SK-N-SH (cell line): ENCODE measurements around the gene MAN1A2. TPM values are rescaled to one million over a fixed set of nuclear protein-coding genes. Genes with fewer than 3 reads are reported as not detected.
"Not testable (repeated sequence)": the region's sequence is repeated elsewhere in the genome, so short reads cannot be mapped to it uniquely, and the experiment has no call there.

Experiments
- CTCF ChIA-PET: fragments of 300-600, 350-600 bp; formaldehyde crosslinking; extraction: SDS; loops from one replicate; lab custom pipeline; 2021; lab: Yijun Ruan, JAX
- POLR2A ChIA-PET: fragments of 350-600 bp; sonication (Branson Sonifier 250); formaldehyde crosslinking; extraction: SDS; loops from one replicate; lab custom pipeline; 2020; ENCODE audit warnings: antibody characterized with exemption, inconsistent platforms; lab: Yijun Ruan, JAX
- DNase-seq: peaks from one replicate; pipeline ENCODE4 v3.0.0; 2012
- H2AFZ ChIP-seq: fragments of 200-600 bp; sonication (generic); 2 replicates; pipeline ENCODE4 v1.8.1; 2016; ENCODE audit warnings: antibody characterized with exemption, mild to moderate bottlenecking, low read depth
- H3F3A ChIP-seq: fragments of 200-600 bp; sonication (generic); replicated peaks from 2 replicates; pipeline ENCODE3; 2016; ENCODE audit warnings: antibody characterized with exemption, mild to moderate bottlenecking; ENCODE audit not compliant: insufficient read depth
- H3K27ac ChIP-seq, 2 experiments: fragments of 200-500 bp in 1 of 2; fragments of 200-600 bp in 1 of 2; sonication (Bioruptor generic) in 1 of 2; sonication (generic), shearing (Covaris generic) in 1 of 2; 2 replicates each; pipeline versions ENCODE4 v1.5.1 to v1.6.1; 2014 to 2016; ENCODE audit warnings: low read depth in 2 of 2, inconsistent platforms in 1 of 2, low read length in 1 of 2, mild to moderate bottlenecking in 1 of 2, mixed read lengths in 1 of 2
- H3K27me3 ChIP-seq: fragments of 200-600 bp; sonication (generic), shearing (Covaris generic); 2 replicates; pipeline ENCODE4 v1.6.1; 2016; ENCODE audit warnings: mixed run types; ENCODE audit not compliant: insufficient read depth
- H3K36me3 ChIP-seq, 2 experiments: fragments of 200-500 bp in 1 of 2; fragments of 200-600 bp in 1 of 2; sonication (Bioruptor generic) in 1 of 2; sonication (generic) in 1 of 2; replicated peaks in 1 of 2; 2 replicates each; pipeline versions ENCODE3 to v1.5.1; 2014 to 2016; ENCODE audit warnings: low read length in 1 of 2, mild to moderate bottlenecking in 1 of 2; ENCODE audit not compliant: insufficient read depth in 2 of 2, control insufficient read depth in 1 of 2
- H3K4me1 ChIP-seq, 2 experiments: fragments of 200-500 bp in 1 of 2; fragments of 200-600 bp in 1 of 2; sonication (Bioruptor generic) in 1 of 2; sonication (generic), shearing (Covaris generic) in 1 of 2; 2 replicates each; pipeline versions ENCODE4 v1.5.1 to v1.6.1; 2014 to 2016; ENCODE audit warnings: low read depth in 1 of 2, low read length in 1 of 2, mixed run types in 1 of 2; ENCODE audit not compliant: insufficient read depth in 2 of 2, control insufficient read depth in 1 of 2
- H3K4me2 ChIP-seq: fragments of 200-600 bp; sonication (generic), shearing (Covaris generic); 2 replicates; pipeline ENCODE4 v1.6.1; 2017; ENCODE audit warnings: mixed run types
- H3K4me3 ChIP-seq, 2 experiments: fragments of 200-500 bp in 1 of 2; fragments of 200-600 bp in 1 of 2; sonication (Bioruptor generic) in 1 of 2; sonication (generic), shearing (Covaris generic) in 1 of 2; 2 replicates each; pipeline versions ENCODE4 v1.5.1 to v1.8.1; 2014 to 2016; ENCODE audit warnings: low read depth in 2 of 2, inconsistent platforms in 1 of 2, low read length in 1 of 2, mild to moderate bottlenecking in 1 of 2, mixed read lengths in 1 of 2, moderate library complexity in 1 of 2
- H3K79me2 ChIP-seq: fragments of 200-600 bp; sonication (generic); 2 replicates; pipeline ENCODE4 v1.8.1; 2017; ENCODE audit warnings: mild to moderate bottlenecking; ENCODE audit not compliant: insufficient read depth
- H3K9ac ChIP-seq: fragments of 200-600 bp; sonication (generic); 2 replicates; pipeline ENCODE4 v1.6.1; 2017; ENCODE audit warnings: mixed run types
- H3K9me2 ChIP-seq: fragments of 200-600 bp; sonication (generic); 2 replicates; pipeline ENCODE4 v1.6.1; 2017; ENCODE audit warnings: mixed run types
- H3K9me3 ChIP-seq: fragments of 200-600 bp; sonication (generic); 2 replicates; pipeline ENCODE4 v1.6.1; 2017; ENCODE audit warnings: mixed run types, mild to moderate bottlenecking, moderate library complexity
- H4K20me1 ChIP-seq: fragments of 200-600 bp; sonication (generic); 2 replicates; pipeline ENCODE4 v1.6.1; 2017; ENCODE audit warnings: mild to moderate bottlenecking, mixed run types; ENCODE audit not compliant: insufficient read depth
- ELF1 ChIP-seq: IDR thresholded peaks from 2 replicates; pipeline ENCODE4 v1.4.0; 2012
- GATA2 ChIP-seq: sonication (generic); formaldehyde crosslinking; IDR thresholded peaks from 2 replicates; pipeline ENCODE4 v1.5.0; 2020; ENCODE audit warnings: mild to moderate bottlenecking, missing genetic modification reagents
- JUND ChIP-seq: IDR thresholded peaks from 2 replicates; pipeline ENCODE4 v1.4.0; 2012
- MEF2A ChIP-seq: IDR thresholded peaks from 2 replicates; pipeline ENCODE4 v1.4.0; 2012; ENCODE audit warnings: low read depth, borderline replicate concordance
- MXI1 ChIP-seq: IDR thresholded peaks from 2 replicates; pipeline ENCODE4 v1.6.1; 2012; ENCODE audit warnings: mild to moderate bottlenecking, low read depth, low read length, improper control_type of control experiment
- NFIC ChIP-seq: IDR thresholded peaks from 2 replicates; pipeline ENCODE4 v1.4.0; 2012; ENCODE audit warnings: borderline replicate concordance
- PBX3 ChIP-seq: IDR thresholded peaks from 2 replicates; pipeline ENCODE4; 2012
- SIN3A ChIP-seq: IDR thresholded peaks from 2 replicates; pipeline ENCODE4 v1.6.1; 2012; ENCODE audit warnings: low read depth, mild to moderate bottlenecking, low read length, moderate library complexity, borderline replicate concordance
- TEAD4 ChIP-seq: IDR thresholded peaks from 2 replicates; pipeline ENCODE4 v1.4.0; 2012; ENCODE audit warnings: mild to moderate bottlenecking, borderline replicate concordance; ENCODE audit not compliant: insufficient read depth
- YY1 ChIP-seq: IDR thresholded peaks from 2 replicates; pipeline ENCODE4 v1.4.0; 2012; ENCODE audit warnings: low read depth, mild to moderate bottlenecking
- WGBS: methylation state at CpG from one replicate; pipeline ENCODE4 v1.1.6; 2017; ENCODE audit warnings: low lambda C conversion rate; 5-methylcytosine and 5-hydroxymethylcytosine counted together
- polyA plus RNA-seq, 3 experiments: library from polyadenylated mRNA; depleted of rRNA; stranded (reverse); fragments of >200 nt; gene quantifications; 2 replicates each; pipeline ENCODE4 v1.2.3, GENCODE V29; 2012
- TF ChIP-seq, protein P1 (sequence below): IDR thresholded peaks from 2 replicates; pipeline ENCODE4 v1.4.0; 2012; ENCODE audit warnings: low read depth, borderline replicate concordance
- TF ChIP-seq, protein P2 (sequence below): IDR thresholded peaks from 2 replicates; pipeline ENCODE4 v1.4.0; 2012; ENCODE audit warnings: low read depth

MAN1A2 gene
- polyA plus RNA-seq, 1 of the 3 experiments (the other 2 are of a cell fraction) = 6.0 TPM

GRCh38 chr1:117342397-117342796 lies 24.9 kb upstream of the MAN1A2 start:
- no peak overlapping the region for H3K9ac ChIP-seq
- WGBS = 67% methylated on average over 2 of the region's 2 CpGs
- 0 out of 2 replicates have a peak overlapping the region, but pooled peaks have one; percentile 10 for H3K4me2 ChIP-seq
- no peaks in the 10 kb centered on the region for H3K9me2 ChIP-seq
- no peaks in the 10 kb centered on the region for H4K20me1 ChIP-seq
- H3F3A ChIP-seq = no peaks in the 10 kb centered on the region
- no peak overlapping the region for H3K4me3 ChIP-seq
- peaks cover 0 to 6% of the 10 kb centered on the region in 2 experiments; a peak in 1 of 4 replicates for H3K4me1 ChIP-seq
- CTCF ChIA-PET = interaction anchor here (0.7 to 1.6 kb wide), 4 partner anchors 47 to 198 kb away, joined by 3 to 4 read pairs (median 3); no protein-coding TSS in a partner anchor
- POLR2A ChIA-PET = no interaction called here
- no peaks in the 10 kb centered on the region for H3K36me3 ChIP-seq
- H3K27me3 ChIP-seq = no peaks in the 10 kb centered on the region
- H3K27ac ChIP-seq = no peak overlapping the region
- no peaks in the 10 kb centered on the region for H3K9me3 ChIP-seq
- no peak for DNase-seq
- H3K79me2 ChIP-seq = no peaks in the 10 kb centered on the region
- TF ChIP-seq PBX3 = no peak
- no peak for TF ChIP-seq MXI1
- H2AFZ ChIP-seq = no peak overlapping the region

GRCh38 chr1:117346206-117346928 lies 20.9 kb upstream of the MAN1A2 start:
- H4K20me1 ChIP-seq = no peaks in the 10 kb centered on the region
- H3K27me3 ChIP-seq = no peaks in the 10 kb centered on the region
- peaks cover 0 to 3% of the 10 kb centered on the region in 2 experiments; a peak in 2 of 4 replicates for H3K4me1 ChIP-seq
- TF ChIP-seq GATA2 (CRISPR knock-in tag) (no peak), SIN3A (no peak), YY1 (no peak), NFIC (no peak), ELF1 (no peak)
- TF ChIP-seq, protein P1, sequence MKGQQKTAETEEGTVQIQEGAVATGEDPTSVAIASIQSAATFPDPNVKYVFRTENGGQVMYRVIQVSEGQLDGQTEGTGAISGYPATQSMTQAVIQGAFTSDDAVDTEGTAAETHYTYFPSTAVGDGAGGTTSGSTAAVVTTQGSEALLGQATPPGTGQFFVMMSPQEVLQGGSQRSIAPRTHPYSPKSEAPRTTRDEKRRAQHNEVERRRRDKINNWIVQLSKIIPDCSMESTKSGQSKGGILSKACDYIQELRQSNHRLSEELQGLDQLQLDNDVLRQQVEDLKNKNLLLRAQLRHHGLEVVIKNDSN = no peak
- no peaks in the 10 kb centered on the region for H3K9me3 ChIP-seq
- no peak overlapping the region for H3K4me3 ChIP-seq
- no peak overlapping the region for H3K9ac ChIP-seq
- DNase-seq = no peak
- no peak overlapping the region for H2AFZ ChIP-seq
- ChIA-PET POLR2A (no interaction called here), CTCF (no interaction called here)
- WGBS = 75% methylated on average over 4 of the region's 4 CpGs
- H3K36me3 ChIP-seq = no peaks in the 10 kb centered on the region
- no peak overlapping the region for H3K27ac ChIP-seq
- H3K9me2 ChIP-seq = no peaks in the 10 kb centered on the region
- H3F3A ChIP-seq = no peaks in the 10 kb centered on the region
- H3K79me2 ChIP-seq = no peaks in the 10 kb centered on the region
- no peak overlapping the region for H3K4me2 ChIP-seq

DNA sequence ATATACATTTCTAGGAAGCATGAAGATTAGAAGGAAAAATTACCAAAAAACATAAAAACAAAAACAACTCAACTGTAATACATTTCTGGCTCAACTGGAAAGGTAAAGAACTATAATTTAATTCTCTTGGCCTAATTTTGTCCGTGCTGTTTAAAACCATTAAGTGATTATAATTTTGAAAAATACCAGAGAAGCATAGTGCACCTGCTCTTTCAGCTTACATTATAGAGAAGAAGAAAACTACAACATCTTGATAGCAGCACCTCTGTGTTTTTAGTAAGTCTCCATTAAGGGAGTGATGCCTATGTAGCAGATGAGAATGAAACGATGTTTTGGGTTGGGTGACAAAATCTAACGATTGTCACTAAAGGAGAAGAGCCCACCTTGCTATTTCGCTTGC lies 19.3 kb upstream of the MAN1A2 start:
- Histone ChIP-seq H3K9me2 (no peaks in the 10 kb centered on the region), H3K79me2 (no peaks in the 10 kb centered on the region), H3K4me3 (no peak overlapping the region), H3K4me2 (no peak overlapping the region), H3K9ac (no peak overlapping the region), H3K4me1 (peaks cover 0 to 3% of the 10 kb centered on the region in 2 experiments; a peak in 2 of 4 replicates), H4K20me1 (no peaks in the 10 kb centered on the region), H3F3A (no peaks in the 10 kb centered on the region), H3K27ac (peak overlapping the region in 1 of 2 experiments; percentile 58; a peak in 2 of 4 replicates), H3K9me3 (no peaks in the 10 kb centered on the region), H2AFZ (no peak overlapping the region), H3K36me3 (no peaks in the 10 kb centered on the region), H3K27me3 (no peaks in the 10 kb centered on the region)
- CTCF ChIA-PET = no interaction called here
- DNase-seq = no peak
- TF ChIP-seq, protein P2, sequence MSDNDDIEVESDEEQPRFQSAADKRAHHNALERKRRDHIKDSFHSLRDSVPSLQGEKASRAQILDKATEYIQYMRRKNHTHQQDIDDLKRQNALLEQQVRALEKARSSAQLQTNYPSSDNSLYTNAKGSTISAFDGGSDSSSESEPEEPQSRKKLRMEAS = no peak
- TF ChIP-seq TEAD4 (no peak), MEF2A (no peak), JUND (no peak)
- POLR2A ChIA-PET = no interaction called here
- 31% methylated on average over 4 of the region's 4 CpGs for WGBS

- POLR2A ChIA-PET, H3K4me3 ChIP-seq, H3K4me1 ChIP-seq, H3K9me2 ChIP-seq, DNase-seq, H3F3A ChIP-seq, H2AFZ ChIP-seq, H4K20me1 ChIP-seq, H3K9me3 ChIP-seq, H3K79me2 ChIP-seq, H3K4me2 ChIP-seq, CTCF ChIA-PET, H3K9ac ChIP-seq, H3K27ac ChIP-seq, H3K36me3 ChIP-seq, H3K27me3 ChIP-seq: not testable (repeated sequence)
- 94% methylated on average over 3 of the region's 3 CpGs for WGBS
Observed at GRCh38 chr1:117352695-117353094, 14.6 kb upstream of the MAN1A2 start.
